Measurements from ENCODE around the gene FXYD4.

DNA sequence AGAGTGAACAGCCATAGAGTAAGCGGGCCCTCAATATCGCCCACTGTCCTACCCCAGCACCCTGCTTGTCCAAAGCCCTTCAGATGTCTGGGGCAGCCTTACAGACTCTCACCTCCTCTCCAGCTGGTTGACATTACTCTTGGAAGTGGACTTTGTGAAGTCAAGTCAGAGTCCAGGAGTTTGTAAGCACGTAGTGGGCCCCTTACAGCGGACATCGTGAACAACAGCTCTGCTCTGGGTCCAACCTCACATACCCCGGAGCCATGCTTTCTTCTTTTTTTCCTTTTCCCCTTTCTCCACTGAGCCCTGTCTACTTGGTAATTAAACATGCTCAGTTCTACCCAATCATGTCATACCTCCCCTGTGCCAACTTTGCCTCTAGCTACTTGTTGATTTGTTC lies 20.1 kb downstream of the FXYD4 start:
- TF ChIP-seq, protein P1, sequence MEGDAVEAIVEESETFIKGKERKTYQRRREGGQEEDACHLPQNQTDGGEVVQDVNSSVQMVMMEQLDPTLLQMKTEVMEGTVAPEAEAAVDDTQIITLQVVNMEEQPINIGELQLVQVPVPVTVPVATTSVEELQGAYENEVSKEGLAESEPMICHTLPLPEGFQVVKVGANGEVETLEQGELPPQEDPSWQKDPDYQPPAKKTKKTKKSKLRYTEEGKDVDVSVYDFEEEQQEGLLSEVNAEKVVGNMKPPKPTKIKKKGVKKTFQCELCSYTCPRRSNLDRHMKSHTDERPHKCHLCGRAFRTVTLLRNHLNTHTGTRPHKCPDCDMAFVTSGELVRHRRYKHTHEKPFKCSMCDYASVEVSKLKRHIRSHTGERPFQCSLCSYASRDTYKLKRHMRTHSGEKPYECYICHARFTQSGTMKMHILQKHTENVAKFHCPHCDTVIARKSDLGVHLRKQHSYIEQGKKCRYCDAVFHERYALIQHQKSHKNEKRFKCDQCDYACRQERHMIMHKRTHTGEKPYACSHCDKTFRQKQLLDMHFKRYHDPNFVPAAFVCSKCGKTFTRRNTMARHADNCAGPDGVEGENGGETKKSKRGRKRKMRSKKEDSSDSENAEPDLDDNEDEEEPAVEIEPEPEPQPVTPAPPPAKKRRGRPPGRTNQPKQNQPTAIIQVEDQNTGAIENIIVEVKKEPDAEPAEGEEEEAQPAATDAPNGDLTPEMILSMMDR (conservative IDR thresholded peaks at IDR 0.05 in 1 of 2, IDR thresholded peaks at IDR 0.05 in 1 of 2; ENCODE audit: extremely low read depth in 1 of 2, insufficient read depth in 1 of 2, low read depth in 1 of 2, low read length in 2 of 2) = no peak
- no peak for TF ChIP-seq EZH2 (IDR thresholded peaks at IDR 0.05; ENCODE audit: borderline replicate concordance, low read length)

Measured in mammary epithelial cell (primary cell).